SK-N-SH treated with all-trans-retinoic acid at 6 μM for 48 hours (cell line): ENCODE measurements around the gene GATAD2A.

ENCODE experiments used
- ATAC-seq: fragments of 200-7000 bp; cut with Tn5 transposase; 3 replicates; pipeline ENCODE4 v1.9.1; 2020; ENCODE audit warnings: mild to moderate bottlenecking, moderate library complexity
- ARNTL ChIP-seq: fragments of 450-650 bp; formaldehyde crosslinking; IDR thresholded peaks from 2 replicates; pipeline ENCODE4 v1.5.0; 2020; ENCODE audit warnings: low read depth, mild to moderate bottlenecking, moderate library complexity, borderline replicate concordance
- BACH2 ChIP-seq: fragments of 250-450 bp; sonication (Bioruptor Pico); IDR thresholded peaks from 2 replicates; pipeline ENCODE4 v1.9.0; 2021; ENCODE audit warnings: mild to moderate bottlenecking, borderline replicate concordance
- CREB5 ChIP-seq: fragments of 250-450 bp; sonication (Bioruptor Pico); IDR thresholded peaks from 2 replicates; pipeline ENCODE4 v1.5.1; 2020; ENCODE audit warnings: low read depth, mild to moderate bottlenecking, moderate library complexity
- CSDC2 ChIP-seq: fragments of 250-450 bp; sonication (Bioruptor Pico); IDR thresholded peaks from 2 replicates; pipeline ENCODE4 v1.5.0; 2020; ENCODE audit warnings: mild to moderate bottlenecking, moderate library complexity
- ESRRG ChIP-seq: fragments of 250-450 bp; sonication (Bioruptor Pico); IDR thresholded peaks from 2 replicates; pipeline ENCODE4 v1.6.1; 2021; ENCODE audit warnings: mild to moderate bottlenecking
- GLIS3 ChIP-seq: fragments of 250-450 bp; sonication (Bioruptor Pico); IDR thresholded peaks from 2 replicates; pipeline ENCODE4 v1.5.0; 2020; ENCODE audit warnings: mild to moderate bottlenecking, moderate library complexity
- ISL1 ChIP-seq: fragments of 250-450 bp; sonication (Bioruptor Pico); IDR thresholded peaks from 2 replicates; pipeline ENCODE4 v2.1.2; 2022; ENCODE audit warnings: mild to moderate bottlenecking, moderate library complexity
- OSR1 ChIP-seq: fragments of 250-450 bp; sonication (Bioruptor Pico); IDR thresholded peaks from 2 replicates; pipeline ENCODE4 v1.8.0; 2022; ENCODE audit warnings: moderate library complexity, mild to moderate bottlenecking, inconsistent platforms
- POU6F1 ChIP-seq: fragments of 250-450 bp; sonication (Bioruptor Pico); IDR thresholded peaks from 2 replicates; pipeline ENCODE4 v1.8.0; 2021; ENCODE audit warnings: low read depth, mild to moderate bottlenecking, moderate library complexity, borderline replicate concordance
- PPARA ChIP-seq: fragments of 250-450 bp; sonication (Bioruptor Pico); IDR thresholded peaks from 2 replicates; pipeline ENCODE4 v1.5.0; 2020; ENCODE audit warnings: mild to moderate bottlenecking, borderline replicate concordance
- RARB ChIP-seq: fragments of 250-450 bp; sonication (Bioruptor Pico); IDR thresholded peaks from 2 replicates; pipeline ENCODE4 v1.8.0; 2021; ENCODE audit warnings: mild to moderate bottlenecking, moderate library complexity
- SNAI2 ChIP-seq: fragments of 250-450 bp; sonication (Bioruptor Pico); IDR thresholded peaks from 2 replicates; pipeline ENCODE4 v1.5.0; 2020; ENCODE audit warnings: mild to moderate bottlenecking, moderate library complexity
- TCF4 ChIP-seq: fragments of 250-450 bp; sonication (Bioruptor Pico); IDR thresholded peaks from 2 replicates; pipeline ENCODE4 v1.8.0; 2021; ENCODE audit warnings: mild to moderate bottlenecking, moderate library complexity, borderline replicate concordance
- TOX ChIP-seq: fragments of 250-450 bp; sonication (Bioruptor Pico); IDR thresholded peaks from 2 replicates; pipeline ENCODE4 v1.8.0; 2021; ENCODE audit warnings: mild to moderate bottlenecking, moderate library complexity, borderline replicate concordance
- ZC3H10 ChIP-seq: fragments of 250-450 bp; sonication (Bioruptor Pico); IDR thresholded peaks from 2 replicates; pipeline ENCODE4 v1.5.1; 2021; ENCODE audit warnings: mild to moderate bottlenecking, moderate library complexity
- ZFP3 ChIP-seq: fragments of 250-450 bp; sonication (Bioruptor Pico); IDR thresholded peaks from 2 replicates; pipeline ENCODE4 v1.5.0; 2020; ENCODE audit warnings: mild to moderate bottlenecking, moderate library complexity
- ZFP30 ChIP-seq: fragments of 450-650 bp; formaldehyde crosslinking; IDR thresholded peaks from 2 replicates; pipeline ENCODE4 v1.5.0; 2022; ENCODE audit warnings: mild to moderate bottlenecking, moderate library complexity
- ZNF565 ChIP-seq: fragments of 450-650 bp; formaldehyde crosslinking; conservative IDR thresholded peaks from 2 replicates; pipeline ENCODE4 v1.5.0; 2020; ENCODE audit warnings: low read depth, mild to moderate bottlenecking, moderate library complexity
- ZNF70 ChIP-seq: fragments of 450-650 bp; formaldehyde crosslinking; IDR thresholded peaks from 2 replicates; pipeline ENCODE4 v1.5.0; 2020; ENCODE audit warnings: mild to moderate bottlenecking, moderate library complexity
- ZNF8 ChIP-seq: fragments of 450-650 bp; formaldehyde crosslinking; IDR thresholded peaks from 2 replicates; pipeline ENCODE4 v1.5.0; 2020; ENCODE audit warnings: mild to moderate bottlenecking, moderate library complexity
- TF ChIP-seq, protein P1 (sequence below): fragments of 250-450 bp; sonication (Bioruptor Pico); IDR thresholded peaks from 2 replicates; pipeline ENCODE4 v1.8.0; 2020; ENCODE audit warnings: mild to moderate bottlenecking, moderate library complexity, borderline replicate concordance
- TF ChIP-seq, protein P2 (sequence below): fragments of 250-450 bp; sonication (Bioruptor Pico); IDR thresholded peaks from 2 replicates; pipeline ENCODE4 v1.5.1; 2021; ENCODE audit warnings: mild to moderate bottlenecking, moderate library complexity

GATAD2A gene

DNA sequence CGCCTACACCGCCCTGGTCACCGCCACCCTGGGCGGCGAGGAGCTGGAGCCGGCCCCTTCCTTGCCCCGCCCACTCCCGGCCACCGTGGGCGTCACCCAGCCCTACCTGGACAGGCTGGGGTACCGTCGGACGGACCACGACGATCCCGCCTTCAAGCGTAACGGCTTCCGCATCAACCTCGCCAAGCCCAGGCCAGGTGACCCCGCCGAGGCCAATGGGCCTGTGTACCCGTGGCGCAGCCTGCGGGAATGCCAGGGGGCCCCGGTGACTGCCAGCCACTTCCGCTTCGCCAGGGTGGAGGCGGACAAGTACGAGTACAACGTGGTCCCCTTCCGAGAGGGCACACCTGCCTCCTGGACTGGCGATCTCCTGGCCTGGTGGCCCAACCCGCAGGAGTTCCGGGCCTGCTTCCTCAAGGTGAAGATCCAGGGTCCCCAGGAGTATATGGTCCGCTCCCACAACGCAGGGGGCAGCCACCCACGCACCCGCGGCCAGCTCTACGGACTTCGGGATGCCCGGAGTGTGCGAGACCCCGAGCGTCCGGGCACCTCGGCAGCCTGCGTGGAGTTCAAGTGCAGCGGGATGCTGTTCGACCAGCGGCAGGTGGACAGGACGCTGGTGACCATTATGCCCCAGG lies 139.6 kb downstream of the GATAD2A start:
- TF ChIP-seq PPARA (CRISPR knock-in tag) (no peak), ZFP3 (CRISPR knock-in tag) (no peak), ZNF565 (CRISPR knock-in tag) (no peak), GLIS3 (CRISPR knock-in tag) (no peak), BACH2 (no peak), RARB (CRISPR knock-in tag) (no peak), ISL1 (CRISPR knock-in tag) (no peak), CSDC2 (CRISPR knock-in tag) (no peak), ESRRG (no peak), ZNF8 (CRISPR knock-in tag) (no peak), CREB5 (CRISPR knock-in tag) (no peak), ARNTL (CRISPR knock-in tag) (no peak), POU6F1 (CRISPR knock-in tag) (no peak), ZC3H10 (CRISPR knock-in tag) (no peak), ZNF70 (CRISPR knock-in tag) (no peak), ZFP30 (CRISPR knock-in tag) (no peak), OSR1 (no peak), TOX (CRISPR knock-in tag) (no peak)
- TF ChIP-seq, protein P1, sequence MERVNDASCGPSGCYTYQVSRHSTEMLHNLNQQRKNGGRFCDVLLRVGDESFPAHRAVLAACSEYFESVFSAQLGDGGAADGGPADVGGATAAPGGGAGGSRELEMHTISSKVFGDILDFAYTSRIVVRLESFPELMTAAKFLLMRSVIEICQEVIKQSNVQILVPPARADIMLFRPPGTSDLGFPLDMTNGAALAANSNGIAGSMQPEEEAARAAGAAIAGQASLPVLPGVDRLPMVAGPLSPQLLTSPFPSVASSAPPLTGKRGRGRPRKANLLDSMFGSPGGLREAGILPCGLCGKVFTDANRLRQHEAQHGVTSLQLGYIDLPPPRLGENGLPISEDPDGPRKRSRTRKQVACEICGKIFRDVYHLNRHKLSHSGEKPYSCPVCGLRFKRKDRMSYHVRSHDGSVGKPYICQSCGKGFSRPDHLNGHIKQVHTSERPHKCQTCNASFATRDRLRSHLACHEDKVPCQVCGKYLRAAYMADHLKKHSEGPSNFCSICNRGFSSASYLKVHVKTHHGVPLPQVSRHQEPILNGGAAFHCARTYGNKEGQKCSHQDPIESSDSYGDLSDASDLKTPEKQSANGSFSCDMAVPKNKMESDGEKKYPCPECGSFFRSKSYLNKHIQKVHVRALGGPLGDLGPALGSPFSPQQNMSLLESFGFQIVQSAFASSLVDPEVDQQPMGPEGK (CRISPR knock-in tag) = no peak
- TF ChIP-seq, protein P2, sequence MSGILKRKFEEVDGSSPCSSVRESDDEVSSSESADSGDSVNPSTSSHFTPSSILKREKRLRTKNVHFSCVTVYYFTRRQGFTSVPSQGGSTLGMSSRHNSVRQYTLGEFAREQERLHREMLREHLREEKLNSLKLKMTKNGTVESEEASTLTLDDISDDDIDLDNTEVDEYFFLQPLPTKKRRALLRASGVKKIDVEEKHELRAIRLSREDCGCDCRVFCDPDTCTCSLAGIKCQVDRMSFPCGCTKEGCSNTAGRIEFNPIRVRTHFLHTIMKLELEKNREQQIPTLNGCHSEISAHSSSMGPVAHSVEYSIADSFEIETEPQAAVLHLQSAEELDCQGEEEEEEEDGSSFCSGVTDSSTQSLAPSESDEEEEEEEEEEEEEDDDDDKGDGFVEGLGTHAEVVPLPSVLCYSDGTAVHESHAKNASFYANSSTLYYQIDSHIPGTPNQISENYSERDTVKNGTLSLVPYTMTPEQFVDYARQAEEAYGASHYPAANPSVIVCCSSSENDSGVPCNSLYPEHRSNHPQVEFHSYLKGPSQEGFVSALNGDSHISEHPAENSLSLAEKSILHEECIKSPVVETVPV (CRISPR knock-in tag) = no peak
- ATAC-seq = no peak

DNA sequence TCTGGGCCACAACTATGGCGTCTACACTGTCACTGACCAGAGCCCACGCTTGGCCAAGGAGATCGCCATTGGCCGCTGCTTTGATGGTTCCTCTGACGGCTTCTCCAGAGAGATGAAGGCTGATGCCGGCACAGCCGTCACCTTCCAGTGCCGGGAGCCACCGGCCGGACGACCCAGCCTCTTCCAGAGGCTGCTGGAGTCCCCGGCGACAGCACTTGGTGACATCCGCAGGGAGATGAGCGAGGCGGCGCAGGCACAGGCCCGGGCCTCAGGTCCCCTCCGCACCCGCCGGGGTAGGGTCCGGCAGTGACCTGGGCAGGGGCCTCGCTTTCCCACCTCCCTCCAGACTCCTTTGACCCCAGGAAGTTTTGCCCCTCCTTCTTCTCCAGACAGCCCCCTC lies 140.2 kb downstream of the GATAD2A start:
- TF ChIP-seq ARNTL (CRISPR knock-in tag) = no peak
- no peak for TF ChIP-seq BACH2
- no peak for TF ChIP-seq ISL1 (CRISPR knock-in tag)
- TF ChIP-seq CSDC2 (CRISPR knock-in tag) = no peak
- no peak for TF ChIP-seq ZNF565 (CRISPR knock-in tag)
- TF ChIP-seq ZFP30 (CRISPR knock-in tag) = no peak
- no peak for TF ChIP-seq ESRRG
- no peak for TF ChIP-seq ZFP3 (CRISPR knock-in tag)
- no peak for TF ChIP-seq GLIS3 (CRISPR knock-in tag)
- TF ChIP-seq, protein P1 (CRISPR knock-in tag) = no peak
- no peak for ATAC-seq

GRCh38 chr19:19546751-19547162 lies 141.3 kb downstream of the GATAD2A start:
- TF ChIP-seq POU6F1 (CRISPR knock-in tag) = no peak
- no peak for TF ChIP-seq ZNF565 (CRISPR knock-in tag)
- no peak for TF ChIP-seq ZC3H10 (CRISPR knock-in tag)
- TF ChIP-seq ISL1 (CRISPR knock-in tag) = no peak
- TF ChIP-seq TCF4 = no peak
- no peak for TF ChIP-seq ESRRG
- TF ChIP-seq ARNTL (CRISPR knock-in tag) = no peak
- no peak for TF ChIP-seq CSDC2 (CRISPR knock-in tag)
- TF ChIP-seq RARB (CRISPR knock-in tag) = no peak
- no peak for TF ChIP-seq SNAI2 (CRISPR knock-in tag)
- TF ChIP-seq TOX (CRISPR knock-in tag) = no peak
- no peak for TF ChIP-seq CREB5 (CRISPR knock-in tag)
- ATAC-seq = peak; percentile 15; the same call in 1 of the 3 replicates
